NCI-H460 (cell line): ENCODE measurements around the gene CACNB2. TPM values are rescaled to one million over a fixed set of nuclear protein-coding genes. Genes with fewer than 3 reads are reported as not detected.

Experiments used
- DNase-seq: peaks from one replicate; pipeline ENCODE4 v3.0.0-alpha.2; 2016; ENCODE audit warnings: low read depth; ENCODE audit errors: extremely low read depth
- total RNA-seq: library from RNA; depleted of rRNA; stranded (reverse); fragments of >200 nt; shearing (Covaris generic); gene quantifications from 2 replicates; pipeline ENCODE4 v1.2.3, GENCODE V29; 2014

The CACNB2 gene
- total RNA-seq, 1 experiment from 2014 or later, result 2.6 TPM

- no peak for DNase-seq
Observed at GRCh38 chr10:18224626-18225445, 84.6 kb downstream of the CACNB2 start.

GRCh38 chr10:18226336-18226735, 86.1 kb downstream of the CACNB2 start:
- DNase-seq, result no peak

- no peak for DNase-seq
Observed at GRCh38 chr10:18229826-18230225, 89.6 kb downstream of the CACNB2 start.

GRCh38 chr10:18230794-18231193, 90.6 kb downstream of the CACNB2 start:
- no peak for DNase-seq

GRCh38 chr10:18231480-18231879, 91.3 kb downstream of the CACNB2 start:
- no peak for DNase-seq

GRCh38 chr10:18233775-18234174, 93.6 kb downstream of the CACNB2 start:
- no peak for DNase-seq

- no peak for DNase-seq
Observed at GRCh38 chr10:18235477-18235876, 95.3 kb downstream of the CACNB2 start.

- DNase-seq, result no peak
Observed at GRCh38 chr10:18236756-18237155, 96.5 kb downstream of the CACNB2 start.

- DNase-seq, result peak; percentile 17
Observed at GRCh38 chr10:18238870-18239485, 98.8 kb downstream of the CACNB2 start.

GRCh38 chr10:18240185-18240882, 100.1 kb downstream of the CACNB2 start:
- no peak for DNase-seq

GRCh38 chr10:18246967-18247366, 106.7 kb downstream of the CACNB2 start:
- no peak for DNase-seq

- no peak for DNase-seq
Observed at GRCh38 chr10:18252086-18252485, 111.9 kb downstream of the CACNB2 start.

- no peak for DNase-seq
Observed at GRCh38 chr10:18254086-18254485, 113.9 kb downstream of the CACNB2 start.

- DNase-seq, result no peak
Observed at GRCh38 chr10:18254692-18255091, 114.5 kb downstream of the CACNB2 start.

GRCh38 chr10:18260310-18260922, 120.2 kb downstream of the CACNB2 start:
- DNase-seq, result no peak

- DNase-seq, result no peak
Observed at GRCh38 chr10:18261063-18261610, 120.9 kb downstream of the CACNB2 start.

- DNase-seq, result no peak
Observed at GRCh38 chr10:18261768-18262231, 121.6 kb downstream of the CACNB2 start.

GRCh38 chr10:18264466-18265050, 124.3 kb downstream of the CACNB2 start:
- DNase-seq, result no peak

- no peak for DNase-seq
Observed at GRCh38 chr10:18268005-18268404, 127.8 kb downstream of the CACNB2 start.

GRCh38 chr10:18271491-18271890, 131.3 kb downstream of the CACNB2 start:
- DNase-seq, result no peak
